Endodermal cell (in vitro differentiated cells): ENCODE data around the gene C4orf54. TPM values are rescaled to one million over a fixed set of nuclear protein-coding genes. Genes with fewer than 3 reads are reported as not detected.

Experiments
- DNase-seq: peaks from one replicate; pipeline ENCODE4 v3.0.0-alpha.2; 2017
- H3K27ac ChIP-seq: 2 replicates; pipeline ENCODE4 v1.5.1; 2013; ENCODE audit warnings: mild to moderate bottlenecking, low read depth, low read length, moderate library complexity
- H3K27me3 ChIP-seq: 2 replicates; pipeline ENCODE4 v1.6.1; 2013; ENCODE audit warnings: mild to moderate bottlenecking, low read length, moderate library complexity; ENCODE audit not compliant: insufficient read depth, control insufficient read depth, poor library complexity, severe bottlenecking
- H3K36me3 ChIP-seq: 2 replicates; pipeline ENCODE4 v1.7.0; 2013; ENCODE audit warnings: mild to moderate bottlenecking, low read length, moderate library complexity; ENCODE audit not compliant: control insufficient read depth, insufficient read depth
- H3K4me1 ChIP-seq: one replicate; pipeline ENCODE4 v1.7.0; 2013; ENCODE audit warnings: low read length; ENCODE audit not compliant: control insufficient read depth, insufficient read depth
- H3K4me3 ChIP-seq: 2 replicates; pipeline ENCODE4 v1.5.1; 2013; ENCODE audit warnings: mild to moderate bottlenecking, low read length, moderate library complexity
- H3K9ac ChIP-seq: 2 replicates; pipeline ENCODE4 v1.6.1; 2013; ENCODE audit warnings: mild to moderate bottlenecking, low read length, moderate library complexity; ENCODE audit not compliant: poor library complexity, severe bottlenecking; ENCODE audit errors: extremely low read depth
- H3K9me3 ChIP-seq: 2 replicates; pipeline ENCODE4 v1.6.1; 2013; ENCODE audit warnings: mild to moderate bottlenecking, low read length, moderate library complexity; ENCODE audit not compliant: control insufficient read depth
- H3K27ac Mint-ChIP-seq: 2 replicates; pipeline ENCODE4 v1.8.0; 2020; ENCODE audit warnings: mixed read lengths
- H3K27me3 Mint-ChIP-seq: 2 replicates; pipeline ENCODE4 v1.8.0; 2021; ENCODE audit warnings: mild to moderate bottlenecking, mixed read lengths; ENCODE audit not compliant: insufficient read depth
- H3K36me3 Mint-ChIP-seq: 2 replicates; pipeline ENCODE4 v1.8.0; 2020; ENCODE audit warnings: low read depth, mixed read lengths
- H3K4me1 Mint-ChIP-seq: 2 replicates; pipeline ENCODE4 v1.8.0; 2020; ENCODE audit warnings: mixed read lengths
- H3K4me3 Mint-ChIP-seq: 2 replicates; pipeline ENCODE4 v1.8.0; 2020; ENCODE audit warnings: mild to moderate bottlenecking, moderate library complexity, mixed read lengths
- H3K9me3 Mint-ChIP-seq: 2 replicates; pipeline ENCODE4 v1.8.0; 2020; ENCODE audit warnings: mild to moderate bottlenecking, mixed read lengths
- CTCF ChIP-seq: fragments of 200-600 bp; sonication (generic); conservative IDR thresholded peaks from 2 replicates; pipeline ENCODE4 v1.5.0; 2021; ENCODE audit warnings: antibody characterized with exemption, mild to moderate bottlenecking
- WGBS, 2 experiments: methylation state at CpG; one replicate each; pipeline versions ENCODE4 v1.1.5 to v1.1.7; 2013; ENCODE audit warnings: missing lambda C conversion rate in 2 of 2, mixed read lengths in 1 of 2; ENCODE audit not compliant: insufficient coverage in 1 of 2, insufficient read length in 1 of 2; 5-methylcytosine and 5-hydroxymethylcytosine counted together
- total RNA-seq, 2 donors: library from RNA; stranded (reverse); fragmentation: NEBNext Ultra II Directional in 1 of 2; extraction: Animal tissue kit (Norgen Biotek cat#: 25700) in 1 of 2; gene quantifications; 2 replicates in 1 of 2; 3 replicates in 1 of 2; pipeline ENCODE4 v1.2.1, GENCODE V29; 2021

The C4orf54 gene
- total RNA-seq, 2 donors from 2014 or later = not detected

DNA sequence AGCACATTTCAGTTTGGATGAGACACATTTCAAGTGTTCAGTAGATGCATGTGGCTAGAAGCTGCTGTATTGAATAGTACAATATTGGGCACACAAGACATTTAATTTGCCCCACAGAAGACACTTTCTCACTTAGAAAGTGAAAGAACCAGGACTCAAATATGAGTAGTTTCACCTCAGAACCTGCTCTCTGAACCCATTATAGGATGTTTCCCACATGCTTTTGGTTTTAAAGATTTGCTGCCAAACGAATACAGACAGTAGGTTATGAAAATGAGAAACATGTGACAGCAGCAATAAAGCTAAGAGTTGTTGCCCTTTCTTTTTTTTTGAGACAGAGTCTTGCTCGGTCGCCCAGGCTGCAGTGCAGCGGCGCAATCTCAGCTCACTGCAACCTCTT, 32.3 kb downstream of the C4orf54 start:
- H3K27ac ChIP-seq = no peak overlapping the region
- no peak for TF ChIP-seq CTCF

GRCh38 chr4:99624141-99624719, 33.4 kb downstream of the C4orf54 start:
- Mint-ChIP-seq H3K27ac (no peak overlapping the region), H3K27me3 (no peaks in the 10 kb centered on the region), H3K36me3 (no peaks in the 10 kb centered on the region), H3K4me1 (peaks cover 3% of the 10 kb centered on the region), H3K9me3 (no peaks in the 10 kb centered on the region), H3K4me3 (no peak overlapping the region)
- TF ChIP-seq CTCF = no peak
- Histone ChIP-seq H3K36me3 (no peaks in the 10 kb centered on the region), H3K27me3 (no peaks in the 10 kb centered on the region), H3K9ac (no peak overlapping the region), H3K27ac (no peak overlapping the region), H3K9me3 (no peaks in the 10 kb centered on the region), H3K4me1 (no peaks in the 10 kb centered on the region), H3K4me3 (no peak overlapping the region)
- peak; percentile 54 for DNase-seq
- 79 to 83% methylated on average over 2 to 3 of the region's 4 CpGs for WGBS, 2 experiments

More for the DNA sequence above, 32.3 kb downstream of the C4orf54 start:
- no peak for DNase-seq
- Histone ChIP-seq H3K36me3 (no peaks in the 10 kb centered on the region), H3K4me1 (no peaks in the 10 kb centered on the region), H3K9ac (no peak overlapping the region), H3K27me3 (no peaks in the 10 kb centered on the region), H3K9me3 (no peaks in the 10 kb centered on the region), H3K4me3 (no peak overlapping the region)
- Mint-ChIP-seq H3K4me3 (no peak overlapping the region), H3K36me3 (no peaks in the 10 kb centered on the region), H3K9me3 (no peaks in the 10 kb centered on the region), H3K27me3 (no peaks in the 10 kb centered on the region), H3K4me1 (peaks cover 3% of the 10 kb centered on the region), H3K27ac (no peak overlapping the region)
- 90 to 92% methylated on average over 5 of the region's 5 CpGs for WGBS, 2 experiments

- Mint-ChIP-seq H3K4me3 (no peak overlapping the region), H3K27ac (no peak overlapping the region), H3K36me3 (no peaks in the 10 kb centered on the region), H3K9me3 (no peaks in the 10 kb centered on the region), H3K4me1 (peaks cover 3% of the 10 kb centered on the region), H3K27me3 (no peaks in the 10 kb centered on the region)
- H3K36me3 ChIP-seq = no peaks in the 10 kb centered on the region
- 86 to 95% methylated on average over 1 of the region's 1 CpG for WGBS, 2 experiments
- no peak for TF ChIP-seq CTCF
- no peak overlapping the region for H3K4me3 ChIP-seq
- no peak overlapping the region for H3K27ac ChIP-seq
- no peaks in the 10 kb centered on the region for H3K9me3 ChIP-seq
- no peaks in the 10 kb centered on the region for H3K4me1 ChIP-seq
- no peaks in the 10 kb centered on the region for H3K27me3 ChIP-seq
- no peak overlapping the region for H3K9ac ChIP-seq
- DNase-seq = no peak
Observed at GRCh38 chr4:99622341-99622740, 35.3 kb downstream of the C4orf54 start.
